Caki2 (cell line): ENCODE measurements around the gene PREPL. TPM values are rescaled to one million over a fixed set of nuclear protein-coding genes. Genes with fewer than 3 reads are reported as not detected.
A peak's percentile ranks its signal among the peaks of the same experiment; 100 is the strongest.

Experiments used
- DNase-seq: peaks from one replicate; pipeline ENCODE4 v3.0.0-alpha.2; 2015; ENCODE audit warnings: low read depth
- in situ Hi-C: cut with HindIII; loops from 2 replicates; pipeline ENCODE4 v1.10.0; 2016; ENCODE audit warnings: low sequenced_read_pairs, low pct_unique_long_range_greater_than_20kb, mixed read lengths
- total RNA-seq: library from RNA; depleted of rRNA; stranded (reverse); fragments of >200 nt; shearing (Covaris generic); gene quantifications from 2 replicates; pipeline ENCODE4 v1.2.3, GENCODE V29; 2014; ENCODE audit warnings: low replicate concordance; rRNA removed

The PREPL gene
- total RNA-seq, 1 experiment from 2014 or later = 27.5 TPM

DNA sequence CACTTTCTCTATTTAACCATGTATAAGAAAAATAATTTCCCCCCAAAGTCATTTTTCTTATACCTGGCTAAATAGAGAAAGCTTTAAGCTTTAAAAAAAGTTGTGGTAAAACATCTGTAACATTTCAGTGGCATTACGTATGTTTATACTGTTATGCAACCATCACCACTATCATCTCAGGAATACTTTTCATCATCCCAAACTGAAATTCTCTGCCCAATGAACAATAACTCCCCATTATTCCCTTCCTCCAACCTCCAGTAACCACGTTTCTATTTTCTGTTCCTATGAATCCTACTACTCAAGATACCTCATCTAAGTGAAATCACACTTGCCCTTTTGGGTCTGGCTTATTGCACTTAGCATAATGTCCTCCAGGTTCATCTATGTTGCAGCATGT lies 87.7 kb downstream of the PREPL start:
- no peak for DNase-seq
- in situ Hi-C loops = no loop called here

DNA sequence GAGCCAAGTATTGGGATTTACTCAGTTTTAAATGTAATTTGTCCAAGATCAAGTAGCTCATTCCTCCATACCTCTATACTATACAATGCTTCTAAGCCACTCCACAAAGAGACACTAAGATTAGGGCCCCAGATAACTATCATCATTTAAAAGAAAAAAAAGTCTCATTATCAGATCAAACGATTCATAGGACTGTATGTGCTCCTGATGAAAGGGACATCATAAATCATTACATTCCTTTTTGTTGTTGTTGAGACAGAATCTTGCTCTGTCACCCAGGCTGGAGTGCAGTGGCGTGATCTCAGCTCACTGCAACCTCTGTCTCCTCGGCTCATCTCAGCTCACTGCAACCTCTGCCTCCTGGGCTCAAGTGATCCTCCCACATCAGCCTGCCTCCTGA lies 88.2 kb downstream of the PREPL start:
- DNase-seq = no peak
- in situ Hi-C loops = no loop called here

GRCh38 chr2:44271296-44271695 lies 90.0 kb downstream of the PREPL start:
- no peak for DNase-seq
- in situ Hi-C loops = no loop called here

DNA sequence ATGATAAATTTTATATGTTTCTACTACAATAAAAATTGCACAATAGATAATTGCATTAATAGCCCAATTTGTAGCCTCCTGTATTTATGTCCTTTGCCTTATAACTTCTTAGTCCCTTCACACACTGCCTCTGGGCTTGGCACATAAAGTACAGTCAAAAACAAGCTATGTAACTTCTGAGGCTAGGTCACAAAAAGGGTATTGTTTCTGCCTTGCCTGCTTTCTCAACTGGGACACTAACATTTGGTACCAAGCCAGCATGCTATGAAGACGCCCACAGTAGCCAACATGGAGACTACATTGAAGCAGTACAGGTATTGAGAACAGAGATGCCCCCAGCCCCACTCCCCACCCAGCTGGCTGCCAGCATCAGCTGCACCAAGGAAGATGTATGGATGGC lies 91.5 kb downstream of the PREPL start:
- in situ Hi-C loops = no loop called here

DNA sequence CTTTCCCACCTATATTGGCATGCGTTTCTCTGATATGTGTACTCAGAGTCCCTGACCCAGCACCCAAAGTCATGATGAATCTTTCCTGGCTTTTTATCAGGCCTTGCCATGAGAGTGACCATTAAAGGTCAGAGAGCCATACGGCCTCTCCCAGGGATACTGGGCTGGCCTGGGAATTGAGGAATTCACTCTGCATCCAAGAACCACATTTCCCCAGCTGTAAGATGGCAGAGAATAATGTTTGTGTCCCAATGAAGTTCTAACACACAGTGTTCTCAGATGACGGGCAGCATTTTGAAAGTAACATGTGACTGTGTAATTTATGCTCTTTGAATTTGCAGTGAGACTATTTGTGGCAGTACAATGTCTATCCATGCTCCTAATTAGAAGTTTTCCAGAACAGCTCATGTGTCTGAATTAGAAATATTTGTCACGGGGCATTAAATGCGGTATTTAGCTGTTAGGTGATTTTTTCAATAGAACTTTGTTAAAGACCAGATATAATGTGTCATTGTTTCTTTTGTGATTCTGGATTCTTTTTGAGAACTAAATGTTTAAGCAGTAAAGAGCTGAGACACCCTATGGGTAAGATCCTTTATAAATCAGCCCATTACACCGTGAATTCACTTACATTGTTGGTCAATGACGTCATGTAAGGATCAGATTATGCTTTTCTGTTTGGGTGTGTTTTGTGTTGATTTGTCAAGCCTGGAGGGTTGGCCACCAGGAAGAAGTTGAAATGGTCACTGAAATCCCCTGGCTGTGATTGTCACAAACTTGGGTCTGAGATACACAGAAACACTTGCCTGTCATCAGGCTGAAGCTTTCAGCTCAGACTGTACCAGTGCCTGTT lies 93.3 kb downstream of the PREPL start:
- in situ Hi-C loops = no loop called here
- DNase-seq = peak; percentile 94

More for the DNA sequence above, 91.5 kb downstream of the PREPL start:
- DNase-seq = no peak

Other genes with a start within 250 kb of the PREPL start
- 22.5 and 35.2 TPM in 2 replicates for gene PPM1B, start 192.6 kb downstream of the PREPL start, total RNA-seq
- gene SLC3A1, start 86.0 kb downstream of the PREPL start, total RNA-seq = 11.9 and 27.6 TPM in 2 replicates
- 1.7 and 6.2 TPM in 2 replicates for gene CAMKMT, start 453 bp upstream of the PREPL start, total RNA-seq